ENCODE data around the gene ZRSR2. TPM values are rescaled to one million over a fixed set of nuclear protein-coding genes. Genes with fewer than 3 reads are reported as not detected.

ZRSR2 gene
- total RNA-seq, 1 experiment from 2014 or later, result 3.0 TPM

DNA sequence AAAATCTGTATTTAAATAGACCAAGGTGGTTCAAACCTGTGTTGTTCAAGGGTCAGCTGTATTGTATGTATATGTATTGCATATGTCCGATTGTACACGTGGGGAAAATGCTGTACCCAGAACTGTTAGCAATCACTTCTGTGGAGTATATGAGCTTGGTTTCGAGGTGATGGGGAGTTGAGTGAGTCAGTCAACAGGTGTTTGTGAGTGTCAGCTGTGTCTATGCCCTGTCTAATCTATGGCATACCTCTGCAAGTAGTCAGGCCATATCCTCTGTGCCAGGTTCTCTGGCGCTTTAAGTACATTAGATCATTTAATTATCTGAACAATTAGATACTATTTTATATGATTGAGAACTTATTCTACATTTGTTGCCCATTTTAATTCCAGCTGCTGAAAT, 7.4 kb downstream of the ZRSR2 start:
- no peaks in the 10 kb centered on the region for H3K36me3 ChIP-seq (ENCODE audit: control insufficient read depth, insufficient read depth, low read length)
- intact Hi-C loops (cut with micrococcal nuclease; ENCODE audit: unreplicated experiment), result no loop called here
- H3K4me3 ChIP-seq (ENCODE audit: low read depth in 2 of 2, low read length in 2 of 2), result no peak overlapping the region
- in situ Hi-C loops (cut with HindIII; ENCODE audit: low pct_unique_long_range_greater_than_20kb, low sequenced_read_pairs), result no loop called here
- no peaks in the 10 kb centered on the region for H3K27me3 ChIP-seq (ENCODE audit: control insufficient read depth, insufficient read depth, low read length)
- ChIA-PET CTCF (no interaction called here), POLR2A (no interaction called here)
- H3K9me3 ChIP-seq (ENCODE audit: control insufficient read depth, insufficient read depth, low read depth, low read length), result no peaks in the 10 kb centered on the region
- H3K27ac ChIP-seq (ENCODE audit: low read length), result no peak overlapping the region
- TF ChIP-seq, protein P1, sequence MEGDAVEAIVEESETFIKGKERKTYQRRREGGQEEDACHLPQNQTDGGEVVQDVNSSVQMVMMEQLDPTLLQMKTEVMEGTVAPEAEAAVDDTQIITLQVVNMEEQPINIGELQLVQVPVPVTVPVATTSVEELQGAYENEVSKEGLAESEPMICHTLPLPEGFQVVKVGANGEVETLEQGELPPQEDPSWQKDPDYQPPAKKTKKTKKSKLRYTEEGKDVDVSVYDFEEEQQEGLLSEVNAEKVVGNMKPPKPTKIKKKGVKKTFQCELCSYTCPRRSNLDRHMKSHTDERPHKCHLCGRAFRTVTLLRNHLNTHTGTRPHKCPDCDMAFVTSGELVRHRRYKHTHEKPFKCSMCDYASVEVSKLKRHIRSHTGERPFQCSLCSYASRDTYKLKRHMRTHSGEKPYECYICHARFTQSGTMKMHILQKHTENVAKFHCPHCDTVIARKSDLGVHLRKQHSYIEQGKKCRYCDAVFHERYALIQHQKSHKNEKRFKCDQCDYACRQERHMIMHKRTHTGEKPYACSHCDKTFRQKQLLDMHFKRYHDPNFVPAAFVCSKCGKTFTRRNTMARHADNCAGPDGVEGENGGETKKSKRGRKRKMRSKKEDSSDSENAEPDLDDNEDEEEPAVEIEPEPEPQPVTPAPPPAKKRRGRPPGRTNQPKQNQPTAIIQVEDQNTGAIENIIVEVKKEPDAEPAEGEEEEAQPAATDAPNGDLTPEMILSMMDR (IDR thresholded peaks at IDR 0.05), result no peak
- TF ChIP-seq, protein P2, sequence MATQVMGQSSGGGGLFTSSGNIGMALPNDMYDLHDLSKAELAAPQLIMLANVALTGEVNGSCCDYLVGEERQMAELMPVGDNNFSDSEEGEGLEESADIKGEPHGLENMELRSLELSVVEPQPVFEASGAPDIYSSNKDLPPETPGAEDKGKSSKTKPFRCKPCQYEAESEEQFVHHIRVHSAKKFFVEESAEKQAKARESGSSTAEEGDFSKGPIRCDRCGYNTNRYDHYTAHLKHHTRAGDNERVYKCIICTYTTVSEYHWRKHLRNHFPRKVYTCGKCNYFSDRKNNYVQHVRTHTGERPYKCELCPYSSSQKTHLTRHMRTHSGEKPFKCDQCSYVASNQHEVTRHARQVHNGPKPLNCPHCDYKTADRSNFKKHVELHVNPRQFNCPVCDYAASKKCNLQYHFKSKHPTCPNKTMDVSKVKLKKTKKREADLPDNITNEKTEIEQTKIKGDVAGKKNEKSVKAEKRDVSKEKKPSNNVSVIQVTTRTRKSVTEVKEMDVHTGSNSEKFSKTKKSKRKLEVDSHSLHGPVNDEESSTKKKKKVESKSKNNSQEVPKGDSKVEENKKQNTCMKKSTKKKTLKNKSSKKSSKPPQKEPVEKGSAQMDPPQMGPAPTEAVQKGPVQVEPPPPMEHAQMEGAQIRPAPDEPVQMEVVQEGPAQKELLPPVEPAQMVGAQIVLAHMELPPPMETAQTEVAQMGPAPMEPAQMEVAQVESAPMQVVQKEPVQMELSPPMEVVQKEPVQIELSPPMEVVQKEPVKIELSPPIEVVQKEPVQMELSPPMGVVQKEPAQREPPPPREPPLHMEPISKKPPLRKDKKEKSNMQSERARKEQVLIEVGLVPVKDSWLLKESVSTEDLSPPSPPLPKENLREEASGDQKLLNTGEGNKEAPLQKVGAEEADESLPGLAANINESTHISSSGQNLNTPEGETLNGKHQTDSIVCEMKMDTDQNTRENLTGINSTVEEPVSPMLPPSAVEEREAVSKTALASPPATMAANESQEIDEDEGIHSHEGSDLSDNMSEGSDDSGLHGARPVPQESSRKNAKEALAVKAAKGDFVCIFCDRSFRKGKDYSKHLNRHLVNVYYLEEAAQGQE (IDR thresholded peaks at IDR 0.05; ENCODE audit: insufficient read depth in 1 of 2, low read depth in 2 of 2, low read length in 1 of 2), result no peak
- TF ChIP-seq POLR2AphosphoS5 (IDR thresholded peaks at IDR 0.05; ENCODE audit: low read depth, low read length) (no peak), TCF7L2 (IDR thresholded peaks at IDR 0.05; ENCODE audit: low read depth, low read length) (no peak), SIN3A (IDR thresholded peaks at IDR 0.05; ENCODE audit: borderline replicate concordance, insufficient read depth, low read depth, low read length) (no peak)
- H3K4me1 ChIP-seq (ENCODE audit: control insufficient read depth, insufficient read depth, low read length), result no peaks in the 10 kb centered on the region
- no TSS peak for BruUV-seq (replicated peaks)
- DNase-seq (ENCODE audit: low read depth, low spot score), result no peak
- ATAC-seq, result no peak

DNA sequence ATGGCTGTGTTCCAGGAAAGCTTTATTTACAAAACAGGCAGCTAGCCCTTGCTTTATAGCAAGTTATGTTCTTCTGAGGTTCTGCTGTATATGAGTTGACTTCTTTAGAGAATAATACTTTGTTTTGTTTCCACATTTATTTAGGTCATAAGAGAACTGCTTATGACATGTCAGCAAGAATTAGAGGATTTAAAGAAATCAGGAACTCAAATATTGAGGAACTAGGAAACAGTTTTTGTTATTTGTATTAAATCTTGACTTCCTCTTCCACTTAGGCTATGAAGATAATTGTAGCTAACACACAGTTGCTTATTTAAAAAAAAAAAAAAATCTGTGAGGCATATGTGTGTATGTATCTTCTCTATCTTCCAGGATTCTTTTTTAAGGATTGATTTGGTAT, 14.3 kb downstream of the ZRSR2 start:
- TF ChIP-seq POLR2AphosphoS5 (IDR thresholded peaks at IDR 0.05; ENCODE audit: low read depth, low read length) (no peak), SIN3A (IDR thresholded peaks at IDR 0.05; ENCODE audit: borderline replicate concordance, insufficient read depth, low read depth, low read length) (no peak), TCF7L2 (IDR thresholded peaks at IDR 0.05; ENCODE audit: low read depth, low read length) (no peak)
- TF ChIP-seq, protein P2 (IDR thresholded peaks at IDR 0.05; ENCODE audit: insufficient read depth in 1 of 2, low read depth in 2 of 2, low read length in 1 of 2), result no peak
- TF ChIP-seq, protein P1 (IDR thresholded peaks at IDR 0.05), result no peak
- H3K4me3 ChIP-seq (ENCODE audit: low read depth in 2 of 2, low read length in 2 of 2), result no peak overlapping the region
- ChIA-PET CTCF (no interaction called here), POLR2A (no interaction called here)
- ATAC-seq (no peak), DNase-seq (ENCODE audit: low read depth, low spot score) (no peak)
- BruUV-seq (replicated peaks), result no TSS peak
- H3K4me1 ChIP-seq (ENCODE audit: control insufficient read depth, insufficient read depth, low read length), result no peaks in the 10 kb centered on the region
- intact Hi-C loops (cut with micrococcal nuclease; ENCODE audit: unreplicated experiment), result no loop called here
- no peaks in the 10 kb centered on the region for H3K27me3 ChIP-seq (ENCODE audit: control insufficient read depth, insufficient read depth, low read length)
- H3K27ac ChIP-seq (ENCODE audit: low read length), result no peak overlapping the region
- in situ Hi-C loops (cut with HindIII; ENCODE audit: low pct_unique_long_range_greater_than_20kb, low sequenced_read_pairs), result no loop called here
- no peaks in the 10 kb centered on the region for H3K9me3 ChIP-seq (ENCODE audit: control insufficient read depth, insufficient read depth, low read depth, low read length)
- H3K36me3 ChIP-seq (ENCODE audit: control insufficient read depth, insufficient read depth, low read length), result no peaks in the 10 kb centered on the region
